H9 (cell line): ENCODE data around the gene STX17. TPM values are rescaled to one million over a fixed set of nuclear protein-coding genes. Genes with fewer than 3 reads are reported as not detected.

Source experiments
- DNase-seq: peaks from one replicate; pipeline ENCODE4 v3.0.0-alpha.2; 2017
- H2AFZ ChIP-seq: one replicate; pipeline ENCODE4 v1.6.1; 2013; ENCODE audit warnings: mild to moderate bottlenecking, low read length, control low read depth, moderate library complexity
- H2AK5ac ChIP-seq: 2 replicates; pipeline ENCODE4 v1.6.1; 2013; ENCODE audit warnings: low read length, control low read depth, mixed read lengths; ENCODE audit not compliant: insufficient read length
- H2BK120ac ChIP-seq: one replicate; pipeline ENCODE4 v1.6.1; 2013; ENCODE audit warnings: low read depth, mild to moderate bottlenecking, low read length, control low read depth, inconsistent platforms; ENCODE audit not compliant: poor library complexity, severe bottlenecking
- H2BK12ac ChIP-seq: 2 replicates; pipeline ENCODE4 v1.6.1; 2013; ENCODE audit warnings: low read length, control low read depth, mixed read lengths, low read depth; ENCODE audit not compliant: insufficient read length
- H2BK15ac ChIP-seq: 2 replicates; pipeline ENCODE4 v1.6.1; 2013; ENCODE audit warnings: low read depth, low read length, control low read depth
- H2BK20ac ChIP-seq: one replicate; pipeline ENCODE4 v1.6.1; 2013; ENCODE audit warnings: low read depth, mild to moderate bottlenecking, low read length, control low read depth, inconsistent platforms; ENCODE audit not compliant: poor library complexity, severe bottlenecking
- H2BK5ac ChIP-seq: 2 replicates; pipeline ENCODE4 v1.6.1; 2013; ENCODE audit warnings: low read length, control low read depth, mixed read lengths; ENCODE audit not compliant: insufficient read length
- H3K14ac ChIP-seq: 2 replicates; pipeline ENCODE4 v1.6.1; 2013; ENCODE audit warnings: low read length, control low read depth; ENCODE audit not compliant: insufficient read depth
- H3K18ac ChIP-seq: 2 replicates; pipeline ENCODE4 v1.6.1; 2013; ENCODE audit warnings: low read depth, mild to moderate bottlenecking, mixed read lengths, low read length, control low read depth; ENCODE audit not compliant: insufficient read length
- H3K23ac ChIP-seq: 2 replicates; pipeline ENCODE4 v1.6.1; 2013; ENCODE audit warnings: low read length, control low read depth, mixed read lengths, low read depth; ENCODE audit not compliant: insufficient read length
- H3K23me2 ChIP-seq: 2 replicates; pipeline ENCODE4 v1.6.1; 2013; ENCODE audit warnings: low read depth, mild to moderate bottlenecking, mixed read lengths, low read length, control low read depth; ENCODE audit not compliant: insufficient read length, poor library complexity, severe bottlenecking
- H3K27ac ChIP-seq: 2 replicates; pipeline ENCODE4 v1.5.1; 2013; ENCODE audit warnings: low read length, control low read depth, mixed read lengths, low read depth; ENCODE audit not compliant: insufficient read length
- H3K27me3 ChIP-seq: 2 replicates; pipeline ENCODE4 v1.6.1; 2013; ENCODE audit warnings: low read length, control low read depth, inconsistent platforms; ENCODE audit not compliant: insufficient read depth
- H3K4ac ChIP-seq: 2 replicates; pipeline ENCODE4 v1.6.1; 2013; ENCODE audit warnings: low read depth, mild to moderate bottlenecking, control low read depth, inconsistent platforms, low read length, moderate library complexity
- H3K4me1 ChIP-seq: 2 replicates; pipeline ENCODE4 v1.6.1; 2013; ENCODE audit warnings: low read length, control low read depth, inconsistent platforms; ENCODE audit not compliant: insufficient read depth
- H3K4me2 ChIP-seq: 2 replicates; pipeline ENCODE4 v1.6.1; 2013; ENCODE audit warnings: low read length, control low read depth, mixed read lengths; ENCODE audit not compliant: insufficient read length, insufficient read depth
- H3K56ac ChIP-seq: 2 replicates; pipeline ENCODE4 v1.6.1; 2013; ENCODE audit warnings: low read depth, mild to moderate bottlenecking, mixed read lengths, low read length, control low read depth; ENCODE audit not compliant: insufficient read length
- H3K79me1 ChIP-seq: 2 replicates; pipeline ENCODE4 v1.6.1; 2013; ENCODE audit warnings: low read depth, mild to moderate bottlenecking, moderate library complexity, low read length, control low read depth, inconsistent platforms; ENCODE audit not compliant: insufficient read depth, poor library complexity, severe bottlenecking
- H3K79me2 ChIP-seq: 2 replicates; pipeline ENCODE4 v1.6.1; 2013; ENCODE audit warnings: low read length, control low read depth, inconsistent platforms; ENCODE audit not compliant: insufficient read depth
- H3K9ac ChIP-seq: 2 replicates; pipeline ENCODE4 v1.6.1; 2013; ENCODE audit warnings: low read length, control low read depth, mixed read lengths; ENCODE audit not compliant: insufficient read length; ENCODE audit errors: extremely low read depth
- H3K9me3 ChIP-seq: one replicate; pipeline ENCODE4 v1.6.1; 2013; ENCODE audit warnings: low read depth, low read length, inconsistent platforms; ENCODE audit not compliant: control insufficient read depth
- H3T11ph ChIP-seq: one replicate; pipeline ENCODE4 v1.6.1; 2013; ENCODE audit warnings: mild to moderate bottlenecking, low read length, control low read depth, inconsistent platforms
- H4K20me1 ChIP-seq: one replicate; pipeline ENCODE4 v1.6.1; 2013; ENCODE audit not compliant: control insufficient read depth, insufficient read length, insufficient read depth
- H4K5ac ChIP-seq: 2 replicates; pipeline ENCODE4 v1.6.1; 2013; ENCODE audit warnings: low read depth, mild to moderate bottlenecking, mixed read lengths, low read length, control low read depth; ENCODE audit not compliant: insufficient read length
- H4K8ac ChIP-seq: replicated peaks from 2 replicates; pipeline ENCODE4 v1.6.1; 2013; ENCODE audit warnings: low read length, control low read depth, mixed read lengths, low read depth; ENCODE audit not compliant: insufficient read length
- H4K91ac ChIP-seq: 2 replicates; pipeline ENCODE4 v1.6.1; 2013; ENCODE audit warnings: low read depth, mild to moderate bottlenecking, moderate library complexity, mixed read lengths, low read length, control low read depth; ENCODE audit not compliant: insufficient read length
- H3K27ac Mint-ChIP-seq, 3 experiments: 2 replicates in 2 of 3; 3 replicates in 1 of 3; pipeline ENCODE4 v1.8.0; 2020 to 2021; ENCODE audit warnings: mixed read lengths in 3 of 3, mild to moderate bottlenecking in 1 of 3, moderate library complexity in 1 of 3
- H3K27me3 Mint-ChIP-seq: 2 replicates; pipeline ENCODE4 v1.8.0; 2021; ENCODE audit warnings: low read depth, mild to moderate bottlenecking, moderate library complexity, mixed read lengths
- H3K36me3 Mint-ChIP-seq, 3 experiments: 2 replicates in 2 of 3; 3 replicates in 1 of 3; pipeline ENCODE4 v1.8.0; 2020 to 2021; ENCODE audit warnings: low read depth in 3 of 3, mixed read lengths in 3 of 3; ENCODE audit not compliant: insufficient read depth in 1 of 3
- H3K4me1 Mint-ChIP-seq, 2 experiments: 2 replicates each; pipeline ENCODE4 v1.8.0; 2020; ENCODE audit warnings: mixed read lengths in 2 of 2
- H3K4me3 Mint-ChIP-seq, 2 experiments: 2 replicates in 1 of 2; 3 replicates in 1 of 2; pipeline ENCODE4 v1.8.0; 2020 to 2021; ENCODE audit warnings: mild to moderate bottlenecking in 2 of 2, mixed read lengths in 2 of 2, moderate library complexity in 1 of 2
- H3K9me3 Mint-ChIP-seq, 2 experiments: 2 replicates in 1 of 2; 3 replicates in 1 of 2; pipeline ENCODE4 v1.8.0; 2020; ENCODE audit warnings: mild to moderate bottlenecking in 2 of 2, mixed read lengths in 2 of 2, moderate library complexity in 1 of 2
- WGBS: extraction: QIAGEN DNeasy Blood & Tissue Kit; methylation state at CpG from one replicate; pipeline ENCODE4 v1.1.7; 2013; ENCODE audit warnings: missing lambda C conversion rate, low lambda C conversion rate, mixed read lengths; ENCODE audit not compliant: insufficient read length; ENCODE audit errors: extremely low coverage; 5-methylcytosine and 5-hydroxymethylcytosine counted together
- total RNA-seq: library from RNA; stranded (reverse); gene quantifications from 2 replicates; pipeline ENCODE4 v1.2.1, GENCODE V29; 2021
- TF ChIP-seq, protein P1 (sequence below): fragments of 200-600 bp; sonication (generic); conservative IDR thresholded peaks from 3 replicates; pipeline ENCODE4 v1.8.0; 2021; ENCODE audit warnings: antibody characterized with exemption, mild to moderate bottlenecking

STX17 gene
- total RNA-seq, 1 experiment from 2014 or later = 21.2 TPM

GRCh38 chr9:99895510-99895909 is 10.9 kb upstream of the STX17 start:
- H3K4me2 ChIP-seq = no peak overlapping the region
- H3K9me3 ChIP-seq = no peaks in the 10 kb centered on the region
- no peak overlapping the region for H3K27ac ChIP-seq
- H3K79me1 ChIP-seq = no peaks in the 10 kb centered on the region
- TF ChIP-seq, protein P1, sequence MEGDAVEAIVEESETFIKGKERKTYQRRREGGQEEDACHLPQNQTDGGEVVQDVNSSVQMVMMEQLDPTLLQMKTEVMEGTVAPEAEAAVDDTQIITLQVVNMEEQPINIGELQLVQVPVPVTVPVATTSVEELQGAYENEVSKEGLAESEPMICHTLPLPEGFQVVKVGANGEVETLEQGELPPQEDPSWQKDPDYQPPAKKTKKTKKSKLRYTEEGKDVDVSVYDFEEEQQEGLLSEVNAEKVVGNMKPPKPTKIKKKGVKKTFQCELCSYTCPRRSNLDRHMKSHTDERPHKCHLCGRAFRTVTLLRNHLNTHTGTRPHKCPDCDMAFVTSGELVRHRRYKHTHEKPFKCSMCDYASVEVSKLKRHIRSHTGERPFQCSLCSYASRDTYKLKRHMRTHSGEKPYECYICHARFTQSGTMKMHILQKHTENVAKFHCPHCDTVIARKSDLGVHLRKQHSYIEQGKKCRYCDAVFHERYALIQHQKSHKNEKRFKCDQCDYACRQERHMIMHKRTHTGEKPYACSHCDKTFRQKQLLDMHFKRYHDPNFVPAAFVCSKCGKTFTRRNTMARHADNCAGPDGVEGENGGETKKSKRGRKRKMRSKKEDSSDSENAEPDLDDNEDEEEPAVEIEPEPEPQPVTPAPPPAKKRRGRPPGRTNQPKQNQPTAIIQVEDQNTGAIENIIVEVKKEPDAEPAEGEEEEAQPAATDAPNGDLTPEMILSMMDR = no peak
- H3K23me2 ChIP-seq = no peaks in the 10 kb centered on the region
- H3K27me3 Mint-ChIP-seq = no peaks in the 10 kb centered on the region; the same call in 1 of the 2 replicates
- peaks cover 5% of the 10 kb centered on the region; the same call in 1 of the 2 replicates for H3K4me1 ChIP-seq
- no peak overlapping the region for H2BK5ac ChIP-seq
- no peak overlapping the region for H3K9ac ChIP-seq
- no peak overlapping the region for H2AK5ac ChIP-seq
- peaks cover 6 to 13% of the 10 kb centered on the region in 2 experiments for H3K4me1 Mint-ChIP-seq
- no CpG with 5 or more reads among the region's 6 CpGs for WGBS
- H2BK12ac ChIP-seq = no peak overlapping the region
- no peak overlapping the region for H3K14ac ChIP-seq
- H3K27ac Mint-ChIP-seq = no peak overlapping the region
- H2BK15ac ChIP-seq = no peak overlapping the region
- no peak for DNase-seq
- H4K5ac ChIP-seq = no peak overlapping the region
- no peak overlapping the region for H3K18ac ChIP-seq
- no peaks in the 10 kb centered on the region for H3K27me3 ChIP-seq
- no peaks in the 10 kb centered on the region for H4K20me1 ChIP-seq
- no peak overlapping the region for H4K8ac ChIP-seq
- no peaks in the 10 kb centered on the region for H3K36me3 Mint-ChIP-seq
- H3K23ac ChIP-seq = no peak overlapping the region
- no peak overlapping the region for H3K56ac ChIP-seq
- no peaks in the 10 kb centered on the region for H3K9me3 Mint-ChIP-seq
- H2BK20ac ChIP-seq = no peak overlapping the region
- H3K79me2 ChIP-seq = no peaks in the 10 kb centered on the region
- no peak overlapping the region for H3K4ac ChIP-seq
- H3T11ph ChIP-seq = no peak overlapping the region
- no peak overlapping the region for H4K91ac ChIP-seq
- no peak overlapping the region for H2AFZ ChIP-seq
- H3K4me3 Mint-ChIP-seq = no peak overlapping the region
- no peak overlapping the region for H2BK120ac ChIP-seq
